Fibroblast of villous mesenchyme (primary cell): ENCODE measurements around the gene DBNL. TPM values are rescaled to one million over a fixed set of nuclear protein-coding genes. Genes with fewer than 3 reads are reported as not detected.
A peak's percentile ranks its signal among the peaks of the same experiment; 100 is the strongest.

Source experiments
- DNase-seq: peaks from one replicate; pipeline ENCODE4 v3.0.0-alpha.2; 2010; ENCODE audit warnings: low read depth
- H3K4me3 ChIP-seq: 2 replicates; pipeline ENCODE4 v1.5.1; 2011; ENCODE audit warnings: low read depth, mild to moderate bottlenecking, low read length
- CTCF ChIP-seq: IDR thresholded peaks from 2 replicates; pipeline ENCODE4 v1.5.1; 2012; ENCODE audit warnings: low read depth, mild to moderate bottlenecking, low read length; ENCODE audit not compliant: insufficient read depth
- total RNA-seq: library from RNA; depleted of rRNA; stranded (reverse); fragments of >200 nt; gene quantifications from 2 replicates; pipeline ENCODE4 v1.2.3, GENCODE V29; 2012

Gene DBNL
- total RNA-seq, 1 donor = 97.2 TPM

DNA sequence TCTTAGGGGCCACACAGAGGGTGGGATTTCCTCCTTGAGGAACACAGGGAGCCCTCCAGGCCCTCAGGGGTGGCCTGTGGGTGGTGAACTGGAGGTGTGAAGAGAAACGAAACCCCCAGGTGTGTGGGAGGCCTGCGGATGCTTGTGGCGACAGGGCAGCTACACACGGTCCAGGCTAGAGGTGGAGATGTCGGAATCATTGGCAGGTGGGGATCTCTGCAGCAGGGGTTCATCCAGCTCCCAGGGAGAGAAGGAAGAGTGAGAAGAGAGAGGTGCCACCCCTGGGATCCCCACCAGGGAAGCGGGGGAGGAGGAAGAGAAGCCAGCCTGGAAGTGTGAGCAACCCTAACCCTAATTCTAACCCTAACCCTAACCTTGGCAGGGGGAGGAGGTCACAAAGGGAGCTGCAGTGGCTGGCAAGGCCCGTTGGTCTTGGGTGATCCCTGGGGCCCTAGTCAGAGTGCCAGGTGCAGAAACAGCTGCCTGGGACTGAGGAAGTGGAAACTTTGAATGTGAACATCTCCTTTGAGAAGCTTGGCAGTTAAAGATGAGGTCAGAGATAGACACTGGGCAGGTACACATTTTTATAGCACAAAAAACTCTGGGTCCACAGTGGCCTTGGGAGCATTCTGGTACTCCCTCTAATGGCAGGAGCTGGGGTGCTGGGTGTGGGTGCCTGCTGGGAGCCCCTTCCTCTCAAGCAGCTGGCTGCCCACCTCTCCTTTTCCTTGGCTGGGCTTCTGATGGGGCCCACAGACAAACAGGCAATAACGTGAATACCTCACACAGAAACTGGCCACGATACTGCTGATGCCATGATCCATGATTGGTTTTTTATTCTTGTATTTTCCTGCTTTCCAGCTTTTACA lies 52.8 kb downstream of the DBNL start:
- H3K4me3 ChIP-seq = no peak overlapping the region
- TF ChIP-seq CTCF = no peak

DNA sequence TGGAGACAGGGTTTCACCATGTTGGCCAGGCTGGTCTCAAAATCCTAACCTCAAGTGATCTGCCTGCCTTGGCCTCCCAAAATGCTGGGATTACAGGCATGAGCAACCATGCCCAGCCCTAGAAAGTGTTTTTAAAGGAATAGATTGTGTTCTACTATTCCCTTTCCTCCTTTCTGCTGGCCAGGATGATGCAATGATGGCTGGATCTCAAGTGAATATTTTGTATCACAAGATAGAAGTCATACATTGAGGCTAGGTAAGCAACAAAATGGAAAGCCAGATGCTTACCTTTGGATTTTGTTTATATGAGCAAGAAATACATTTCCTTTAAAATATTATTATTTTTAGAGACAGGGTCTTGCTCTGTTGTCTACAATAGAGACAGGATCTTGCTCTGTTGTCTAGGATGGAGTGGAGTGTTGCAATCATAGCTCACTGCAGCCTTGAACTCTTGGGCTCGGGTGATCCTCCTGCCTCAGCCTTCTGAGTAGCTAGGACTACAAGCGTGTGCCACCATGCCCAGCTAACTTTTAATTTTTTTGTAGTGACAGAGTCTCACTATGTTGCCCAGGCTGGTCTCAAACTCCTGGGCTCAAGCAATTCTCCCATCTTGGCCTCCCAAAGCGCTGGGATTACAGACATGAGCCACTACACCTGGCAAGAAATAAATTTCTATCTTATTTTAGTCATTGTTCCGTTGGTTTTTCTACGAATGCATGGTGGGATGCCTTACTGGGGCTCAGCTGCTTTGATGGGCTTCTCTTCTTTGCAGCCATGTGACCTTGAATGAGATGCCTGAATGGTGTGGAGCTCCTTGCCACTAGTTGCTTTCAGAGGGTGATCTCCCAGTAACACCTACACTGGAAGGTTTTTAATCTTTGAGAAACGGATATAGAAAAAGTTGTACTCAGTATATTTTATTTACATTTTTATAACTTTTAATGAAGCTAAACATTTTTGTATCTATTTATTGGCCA lies 53.9 kb downstream of the DBNL start:
- no peak for DNase-seq
- TF ChIP-seq CTCF = no peak
- no peak overlapping the region for H3K4me3 ChIP-seq

More for the DNA sequence above, 52.8 kb downstream of the DBNL start:
- DNase-seq = no peak

GRCh38 chr7:44099669-44100068 lies 55.2 kb downstream of the DBNL start:
- no peak for DNase-seq
- no peak for TF ChIP-seq CTCF
- no peak overlapping the region for H3K4me3 ChIP-seq

DNA sequence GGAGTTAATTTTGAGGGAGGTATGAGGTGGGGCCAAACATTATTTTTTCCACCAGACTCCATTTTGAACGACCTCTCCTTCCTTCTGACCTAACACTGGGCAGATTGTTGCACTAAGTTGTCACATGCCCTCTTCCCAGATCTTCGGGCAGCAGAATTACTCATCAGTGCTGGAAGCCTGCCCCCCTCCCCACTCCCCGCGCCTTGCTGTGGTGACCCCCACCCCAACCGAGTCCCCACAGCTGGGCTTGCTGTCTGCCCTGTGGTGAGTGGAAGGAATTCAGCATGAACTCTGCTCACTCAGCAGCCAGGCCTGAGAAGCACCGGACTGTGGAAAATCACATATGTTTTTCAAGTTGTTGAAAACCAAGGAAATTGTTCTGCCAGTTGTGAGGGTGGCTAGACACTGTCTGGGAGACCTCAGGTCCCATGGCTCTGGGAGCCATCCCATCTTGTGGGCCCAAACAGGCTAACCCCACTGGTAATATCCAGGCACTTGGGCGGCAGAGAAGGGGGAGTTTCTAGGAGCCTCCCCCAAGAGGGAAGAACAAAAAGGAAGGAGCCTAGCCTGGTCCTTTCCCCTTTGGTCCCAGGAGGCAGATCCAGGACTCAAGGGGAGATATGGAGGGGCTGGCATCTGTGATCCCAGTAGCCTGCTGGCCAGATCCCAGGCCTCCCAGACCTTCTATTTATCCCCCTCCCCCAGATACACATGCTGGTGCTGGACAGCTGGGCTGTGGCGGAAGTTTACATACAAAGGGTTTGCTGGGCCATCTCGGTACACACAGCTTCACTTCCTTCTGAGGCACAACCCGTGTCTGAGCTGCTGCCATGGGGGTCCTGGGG lies 56.2 kb downstream of the DBNL start:
- H3K4me3 ChIP-seq = no peak overlapping the region
- TF ChIP-seq CTCF = no peak
- peak; percentile 94 for DNase-seq

DNA sequence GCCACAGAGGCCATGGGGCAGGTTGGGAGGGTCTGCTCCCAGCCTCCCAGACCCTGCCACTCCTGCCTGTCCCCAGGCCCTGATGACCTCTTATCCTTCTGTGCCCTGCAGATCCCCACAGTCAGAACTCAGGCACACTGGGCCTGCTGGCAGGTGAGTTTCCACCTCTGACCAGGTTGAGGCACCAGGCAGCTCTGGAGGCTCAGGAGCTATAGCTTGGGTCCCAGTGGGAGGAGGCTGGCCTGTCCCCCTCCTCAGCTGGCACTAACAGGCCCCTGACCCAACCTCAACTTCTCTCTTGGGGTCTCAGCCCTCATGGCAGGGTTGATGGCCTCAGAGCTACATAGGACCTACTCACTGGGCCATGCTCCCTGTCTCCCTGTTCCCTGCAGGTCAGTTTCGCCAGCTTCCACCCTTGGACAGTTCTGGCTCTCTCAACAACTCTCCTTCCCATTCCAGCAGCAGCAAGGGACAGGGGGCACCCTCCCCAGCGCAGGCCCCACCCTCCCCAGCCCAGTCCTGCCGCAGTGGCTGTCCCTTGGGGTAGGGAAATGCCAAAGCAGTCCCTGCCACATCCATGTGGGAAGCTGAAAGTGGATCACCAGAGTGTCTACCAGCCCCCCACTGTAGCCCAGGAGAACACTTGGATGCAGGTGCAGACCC lies 56.9 kb downstream of the DBNL start:
- DNase-seq = no peak
- TF ChIP-seq CTCF = no peak
- H3K4me3 ChIP-seq = no peak overlapping the region
